ENCODE results near the gene ARHGDIB. TPM values are rescaled to one million over a fixed set of nuclear protein-coding genes. Genes with fewer than 3 reads are reported as not detected.

ARHGDIB gene
- total and polyA plus RNA-seq, 2 of the 13 experiments (the other 11 are each of a cell fraction or from before 2014, with no cell fraction given): 0.11 to 0.87 TPM

DNA sequence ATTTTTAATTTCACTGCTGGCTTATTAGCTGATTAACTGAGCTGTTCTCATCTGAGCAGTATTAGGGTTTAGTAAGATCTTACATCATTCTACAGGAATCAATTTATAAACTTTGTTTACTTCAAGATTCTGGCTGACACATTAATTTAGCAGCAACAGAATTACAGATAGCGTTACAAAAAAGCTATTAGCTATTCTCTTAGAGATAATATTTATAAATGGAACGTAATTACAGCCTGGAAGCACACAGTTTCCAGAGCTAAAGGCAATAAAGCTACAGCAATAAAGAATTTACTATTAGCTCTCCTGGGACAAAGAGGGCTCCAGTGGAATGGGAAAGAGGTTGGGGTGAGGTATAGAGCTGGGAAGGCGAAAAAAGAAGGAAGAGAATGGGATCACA lies 46.1 kb upstream of the ARHGDIB start (continued):
- TF ChIP-seq ZNF281 (CRISPR knock-in tag; IDR thresholded peaks at IDR 0.05; ENCODE audit: borderline replicate concordance): no peak
- TF ChIP-seq ZNF160 (CRISPR knock-in tag; IDR thresholded peaks at IDR 0.05): no peak
- TF ChIP-seq HDAC2 (CRISPR knock-in tag; IDR thresholded peaks at IDR 0.05): no peak

DNA sequence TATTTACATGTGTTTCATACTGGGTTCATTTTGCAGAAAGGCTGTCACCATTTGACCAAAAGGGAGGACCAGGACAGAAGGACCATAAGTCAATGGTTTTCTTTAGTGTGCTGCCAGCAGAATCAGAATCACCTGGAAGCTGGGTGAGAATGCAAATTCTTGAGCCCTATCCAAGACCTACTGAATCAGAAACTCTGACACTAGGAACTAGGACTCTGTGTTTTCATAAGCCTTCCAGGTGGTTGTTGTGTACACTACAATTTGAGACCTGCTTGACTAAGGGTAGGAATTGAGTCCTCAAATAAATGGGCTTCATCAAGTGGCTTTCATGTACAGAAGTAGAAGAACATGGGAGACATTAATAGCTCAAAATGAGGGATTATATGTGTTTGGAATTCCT lies 43.7 kb upstream of the ARHGDIB start:
- CTCF ChIA-PET (ENCODE audit: low intra/inter-chr PET ratio, low total read pairs): no interaction called here
- Histone ChIP-seq H3K27ac (ENCODE audit: extremely low read length, insufficient read depth, low read length) (no peak overlapping the region), H3K4me2 (ENCODE audit: low read depth, low read length) (no peak overlapping the region), H3K27me3 (ENCODE audit: control insufficient read depth in 1 of 2, insufficient read depth in 2 of 2, low read length in 2 of 2) (peaks cover 0 to 7% of the 10 kb centered on the region in 2 experiments; a peak in 2 of 5 replicates), H4K20me1 (ENCODE audit: insufficient read depth, low read length) (no peaks in the 10 kb centered on the region), H3K9me3 (ENCODE audit: low read length) (no peaks in the 10 kb centered on the region), H3K79me2 (ENCODE audit: insufficient read depth, low read length) (no peaks in the 10 kb centered on the region), H2AFZ (ENCODE audit: low read length) (no peak overlapping the region), H3K4me1 (ENCODE audit: insufficient read depth, low read length) (no peaks in the 10 kb centered on the region), H3K9ac (ENCODE audit: insufficient read depth, low read depth, low read length) (no peak overlapping the region), H3K36me3 (replicated peaks in 1 of 2; ENCODE audit: control insufficient read depth in 1 of 2, insufficient read depth in 2 of 2, low read length in 2 of 2) (no peaks in the 10 kb centered on the region), H3K4me3 (replicated peaks in 1 of 3; ENCODE audit: insufficient read depth in 1 of 3, low read depth in 2 of 3, low read length in 3 of 3) (no peak overlapping the region)
- no peak for DNase-seq (ENCODE audit: low spot score)
- intact Hi-C loops (cut with micrococcal nuclease; ENCODE audit: unreplicated experiment) (no loop called here), in situ Hi-C loops (cut with HindIII; ENCODE audit: extremely low pct_ligation_motif_present, low pct_unique_long_range_greater_than_20kb) (no loop called here)
- POLR2A ChIA-PET: no interaction called here
- TF ChIP-seq BHLHE40 (IDR thresholded peaks at IDR 0.05; ENCODE audit: low read length) (no peak), DPF2 (CRISPR knock-in tag; IDR thresholded peaks at IDR 0.05; ENCODE audit: borderline replicate concordance, low read depth) (no peak), DZIP1 (CRISPR knock-in tag; IDR thresholded peaks at IDR 0.05) (no peak)
- TF ChIP-seq, protein P1, sequence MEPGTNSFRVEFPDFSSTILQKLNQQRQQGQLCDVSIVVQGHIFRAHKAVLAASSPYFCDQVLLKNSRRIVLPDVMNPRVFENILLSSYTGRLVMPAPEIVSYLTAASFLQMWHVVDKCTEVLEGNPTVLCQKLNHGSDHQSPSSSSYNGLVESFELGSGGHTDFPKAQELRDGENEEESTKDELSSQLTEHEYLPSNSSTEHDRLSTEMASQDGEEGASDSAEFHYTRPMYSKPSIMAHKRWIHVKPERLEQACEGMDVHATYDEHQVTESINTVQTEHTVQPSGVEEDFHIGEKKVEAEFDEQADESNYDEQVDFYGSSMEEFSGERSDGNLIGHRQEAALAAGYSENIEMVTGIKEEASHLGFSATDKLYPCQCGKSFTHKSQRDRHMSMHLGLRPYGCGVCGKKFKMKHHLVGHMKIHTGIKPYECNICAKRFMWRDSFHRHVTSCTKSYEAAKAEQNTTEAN (CRISPR knock-in tag; conservative IDR thresholded peaks at IDR 0.05): no peak
- BruUV-seq (replicated peaks): no TSS peak
- ATAC-seq: no peak
- FAIRE-seq: no peak

All from HepG2 (cell line).